Forelimb muscle (tissue), 1 donor: ENCODE results near the gene MED16. TPM values are rescaled to one million over a fixed set of nuclear protein-coding genes. Genes with fewer than 3 reads are reported as not detected.
"Not testable (repeated sequence)": the region's sequence is repeated elsewhere in the genome, so short reads cannot be mapped to it uniquely, and the experiment has no call there.

Experiments used
- DNase-seq: peaks from one replicate; pipeline ENCODE4 v3.0.0-alpha.2; 2013; ENCODE audit warnings: low read depth
- polyA plus RNA-seq: library from polyadenylated mRNA; unstranded; fragments of 120-200 nt; gene quantifications from one replicate; pipeline ENCODE4 v1.2.1, GENCODE V29; 2013; ENCODE audit not compliant: insufficient read length

MED16 gene
- polyA plus RNA-seq, 1 donor = 33.7 TPM

DNA sequence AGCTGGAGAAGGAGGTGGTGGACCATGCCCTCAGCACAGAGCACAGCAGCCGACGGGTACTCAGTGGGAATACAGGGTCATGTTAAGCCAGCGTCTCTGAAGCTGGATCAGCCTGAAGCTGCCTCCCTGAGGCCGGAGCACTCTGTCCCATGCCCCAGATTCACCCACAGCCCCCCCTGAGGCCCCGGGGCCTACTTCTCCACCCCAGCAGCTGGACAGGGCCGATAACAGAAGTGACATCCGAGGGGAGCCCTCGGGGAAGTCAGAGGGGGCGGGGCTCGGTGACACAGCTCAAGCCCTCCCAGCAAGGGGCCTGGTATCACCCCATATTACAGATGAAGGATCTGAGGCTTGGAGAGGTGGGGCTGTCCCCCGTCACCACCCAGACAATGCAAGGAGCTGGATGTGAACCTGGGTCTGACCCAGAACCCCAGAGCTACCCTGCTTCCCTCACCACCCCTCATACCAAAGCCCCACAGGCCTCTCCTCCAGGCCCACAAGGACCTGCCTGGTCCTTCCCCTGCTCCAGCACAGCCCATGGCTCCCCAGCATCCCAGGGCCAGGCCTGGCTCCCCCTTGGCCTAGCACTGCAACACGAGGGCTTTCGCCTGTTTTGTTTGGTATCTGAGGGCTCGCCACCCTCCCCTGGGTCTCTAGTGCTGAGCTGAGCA is 14.3 kb upstream of the MED16 start:
- no peak for DNase-seq

DNA sequence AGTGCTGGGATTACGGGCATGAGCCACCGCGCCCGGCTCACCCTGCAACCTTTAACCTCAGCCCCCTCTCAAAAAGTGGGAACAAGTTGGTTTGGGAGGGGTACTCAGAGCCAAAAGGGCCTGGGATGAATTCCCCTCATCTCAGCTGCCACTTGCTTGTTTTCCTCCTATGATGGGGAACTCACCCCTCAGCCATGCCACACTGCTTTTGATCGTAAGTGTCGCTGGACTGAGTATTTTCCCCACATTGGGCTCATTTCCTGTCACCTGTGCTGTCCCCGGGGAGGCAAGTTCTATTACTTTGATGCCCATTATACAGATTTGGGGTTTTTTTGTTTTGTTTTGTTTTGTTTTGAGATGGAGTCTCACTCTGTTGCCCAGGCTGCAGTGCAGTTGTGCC is 13.5 kb upstream of the MED16 start:
- DNase-seq = no peak

DNA sequence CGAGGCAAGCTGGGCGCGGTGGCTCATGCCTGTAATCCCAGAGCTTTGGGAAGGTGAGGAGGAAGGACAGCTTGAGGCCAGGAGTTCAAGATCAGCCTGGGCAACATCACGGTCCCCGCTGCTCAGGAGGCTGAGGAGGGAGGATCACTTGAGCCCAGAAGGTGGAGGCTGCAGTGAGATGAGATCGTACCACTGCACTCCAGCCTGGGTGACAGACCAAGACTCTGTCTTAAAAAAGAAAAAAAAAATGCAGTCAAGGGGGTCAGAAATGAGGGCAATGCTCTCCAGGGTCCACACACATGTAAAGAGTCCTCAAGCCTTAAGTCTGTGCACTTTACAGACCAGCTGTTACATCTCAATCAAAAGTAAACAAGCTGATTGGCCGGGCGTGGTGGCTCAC is 11.6 kb upstream of the MED16 start:
- no peak for DNase-seq

DNA sequence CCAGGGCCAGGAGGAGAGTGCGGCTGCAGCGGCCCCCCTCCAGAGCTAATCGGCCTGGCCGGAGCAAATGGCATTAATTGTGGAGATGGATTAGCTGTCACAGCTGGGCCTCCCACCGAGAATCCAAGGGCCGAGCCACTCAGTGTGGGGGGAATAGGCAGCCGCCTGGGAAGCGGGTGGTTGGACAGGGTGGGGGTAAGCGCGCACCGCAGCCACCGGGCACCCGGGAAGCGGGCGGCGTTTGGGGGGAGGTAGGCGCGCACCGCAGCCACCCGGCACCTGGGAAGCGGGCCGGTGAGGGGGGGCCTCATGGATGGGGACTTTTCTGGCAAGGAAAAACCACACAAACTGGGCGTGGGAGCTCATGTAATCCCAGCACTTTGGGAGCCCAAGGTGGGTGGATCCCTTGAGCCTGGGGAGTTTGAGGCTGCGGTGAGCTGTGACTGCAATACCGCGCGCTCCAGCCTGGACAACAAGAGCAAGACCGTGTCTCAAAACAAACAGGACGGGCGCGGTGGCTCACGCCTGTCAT is 10.3 kb upstream of the MED16 start:
- DNase-seq = no peak

DNA sequence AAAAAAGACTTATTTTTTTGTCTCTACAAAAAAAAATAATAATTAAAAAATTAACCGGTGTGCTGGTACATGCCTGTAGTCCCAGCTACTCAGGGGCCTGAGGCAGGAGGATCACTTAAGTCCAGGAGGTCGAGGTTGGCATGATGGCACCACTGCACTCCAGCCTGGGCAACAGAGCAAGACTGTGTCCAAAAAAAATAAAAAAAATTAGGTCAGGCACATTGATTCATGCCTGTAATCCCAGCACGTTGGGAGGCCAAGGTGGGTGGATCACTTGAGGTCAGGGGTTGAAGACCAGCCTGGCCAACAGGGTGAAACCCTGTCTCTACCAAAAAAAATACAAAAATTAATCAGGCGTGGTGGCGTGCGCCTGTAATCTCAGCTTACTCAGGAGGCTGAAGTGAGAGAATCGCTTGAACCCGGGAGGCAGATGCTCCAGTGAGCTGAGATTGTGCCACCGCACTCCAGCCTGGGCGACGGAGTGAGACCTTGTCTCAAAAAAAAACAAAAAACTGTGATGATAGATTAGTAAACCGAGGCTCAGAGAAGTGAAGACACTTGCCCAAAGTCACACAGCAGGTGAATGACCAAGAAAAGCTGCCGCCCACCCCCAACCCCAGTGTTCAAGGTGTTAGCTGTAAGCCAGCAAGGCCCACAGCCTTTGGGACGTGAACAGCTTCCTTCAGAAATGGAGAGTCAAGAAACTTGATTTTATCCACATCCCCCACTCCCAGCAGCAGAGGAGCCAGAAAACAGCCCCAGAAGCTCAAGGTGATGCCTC is 9.6 kb upstream of the MED16 start:
- no peak for DNase-seq

DNA sequence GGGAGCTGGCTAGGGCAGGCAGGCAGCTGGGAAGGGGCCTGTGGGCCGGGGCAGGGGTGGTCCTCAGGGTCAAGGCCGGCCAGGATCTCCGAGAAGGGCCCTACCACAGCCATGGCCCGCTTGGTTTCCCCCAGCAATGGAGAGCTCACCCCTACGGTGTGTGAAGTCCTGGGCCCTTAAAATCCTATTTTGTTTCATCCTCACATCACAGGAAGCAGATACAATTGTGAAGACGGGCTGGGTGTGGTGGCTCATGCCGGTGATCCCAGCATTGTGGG is 9.0 kb upstream of the MED16 start:
- no peak for DNase-seq

DNA sequence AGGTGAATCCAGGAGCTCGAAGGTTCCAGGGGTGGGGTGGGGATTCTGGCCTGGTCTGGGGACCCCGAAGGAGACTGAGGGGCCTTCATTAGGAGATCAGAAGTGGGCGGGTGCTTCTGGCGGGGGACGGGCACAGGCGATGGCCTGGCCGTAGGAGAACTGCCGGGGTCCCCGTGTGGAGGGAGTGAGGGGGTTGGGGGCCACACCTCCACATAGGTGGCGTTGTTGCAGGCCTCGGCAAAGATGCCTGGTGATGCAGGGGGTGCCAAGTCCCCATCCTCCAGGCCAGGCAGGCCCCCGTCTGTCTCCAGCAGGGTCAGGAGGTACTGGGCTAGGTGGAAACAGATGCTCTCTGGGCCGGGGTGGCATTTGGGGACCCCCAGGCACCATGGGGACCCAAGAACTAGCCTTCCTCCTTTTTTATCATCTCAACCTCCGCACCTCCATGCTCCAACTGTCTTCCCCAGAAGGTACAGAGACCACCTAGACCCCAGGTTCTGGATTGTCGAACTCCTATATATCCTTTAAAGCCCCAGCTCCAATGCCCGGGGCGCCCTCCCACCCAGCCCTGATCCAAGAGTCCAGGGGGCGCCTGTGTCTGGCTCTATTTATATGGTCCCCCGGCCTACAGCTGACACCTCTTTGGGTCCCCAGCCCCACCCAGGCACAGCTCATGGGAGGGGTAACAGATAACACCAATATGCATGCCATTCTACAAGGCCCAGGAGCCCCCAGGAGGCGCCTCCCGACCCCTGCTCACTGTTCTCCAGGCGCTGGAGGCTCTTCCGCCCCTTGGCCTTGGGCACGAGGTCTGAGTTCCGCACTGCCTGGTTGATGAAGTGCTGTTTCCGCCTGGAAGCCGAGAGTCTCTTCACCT is 8.5 kb upstream of the MED16 start:
- no peak for DNase-seq

DNA sequence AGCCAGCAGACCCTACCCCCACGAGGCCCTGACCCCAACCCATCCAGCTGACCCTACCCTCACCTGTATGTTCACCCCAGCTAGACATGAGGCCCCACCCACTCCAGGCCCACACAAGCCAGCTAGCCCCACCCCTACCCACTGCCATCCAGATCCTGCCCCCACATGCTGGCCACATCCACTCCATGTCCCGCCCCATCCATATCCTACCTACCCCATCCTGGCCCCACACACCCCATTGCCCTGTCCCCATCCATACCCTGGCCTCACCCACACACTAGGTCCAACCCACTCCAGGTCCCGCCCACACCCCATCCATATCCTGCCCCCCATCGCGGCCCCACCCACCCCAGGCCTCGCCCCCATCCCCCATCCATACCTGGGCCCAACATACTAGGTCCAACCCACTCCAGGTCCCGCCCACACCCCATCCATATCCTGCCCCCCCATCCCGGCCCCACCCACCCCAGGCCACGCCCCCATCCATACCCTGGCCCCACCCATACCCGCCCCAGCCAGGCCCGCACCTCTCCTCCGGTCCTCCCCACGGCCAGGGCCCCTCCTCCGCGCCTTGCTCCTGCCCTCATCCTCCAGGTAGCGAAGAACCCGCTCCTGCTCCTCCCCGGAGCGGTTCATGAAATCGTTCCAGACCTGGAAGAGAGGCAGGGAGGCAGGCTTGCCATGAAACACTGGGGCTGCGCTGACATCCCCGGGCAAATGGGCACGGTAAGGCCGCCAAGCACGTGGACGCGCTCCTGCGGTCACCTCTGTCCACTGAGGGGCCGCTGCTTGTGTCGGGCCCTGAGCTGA is 7.5 kb upstream of the MED16 start:
- no peak for DNase-seq

DNA sequence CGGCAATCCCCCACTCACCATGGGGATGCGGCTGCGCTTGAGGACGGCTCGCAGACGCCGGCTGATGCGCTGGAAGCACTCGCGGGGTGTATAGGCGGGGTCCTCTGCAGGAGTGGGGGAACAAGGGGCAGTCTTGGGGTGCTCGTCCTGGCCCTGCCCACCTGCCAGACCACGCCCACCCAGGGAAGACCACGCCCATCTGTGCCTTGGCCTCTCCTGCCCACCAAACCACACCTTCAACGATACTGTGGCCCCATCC is 7.0 kb upstream of the MED16 start:
- no peak for DNase-seq

DNA sequence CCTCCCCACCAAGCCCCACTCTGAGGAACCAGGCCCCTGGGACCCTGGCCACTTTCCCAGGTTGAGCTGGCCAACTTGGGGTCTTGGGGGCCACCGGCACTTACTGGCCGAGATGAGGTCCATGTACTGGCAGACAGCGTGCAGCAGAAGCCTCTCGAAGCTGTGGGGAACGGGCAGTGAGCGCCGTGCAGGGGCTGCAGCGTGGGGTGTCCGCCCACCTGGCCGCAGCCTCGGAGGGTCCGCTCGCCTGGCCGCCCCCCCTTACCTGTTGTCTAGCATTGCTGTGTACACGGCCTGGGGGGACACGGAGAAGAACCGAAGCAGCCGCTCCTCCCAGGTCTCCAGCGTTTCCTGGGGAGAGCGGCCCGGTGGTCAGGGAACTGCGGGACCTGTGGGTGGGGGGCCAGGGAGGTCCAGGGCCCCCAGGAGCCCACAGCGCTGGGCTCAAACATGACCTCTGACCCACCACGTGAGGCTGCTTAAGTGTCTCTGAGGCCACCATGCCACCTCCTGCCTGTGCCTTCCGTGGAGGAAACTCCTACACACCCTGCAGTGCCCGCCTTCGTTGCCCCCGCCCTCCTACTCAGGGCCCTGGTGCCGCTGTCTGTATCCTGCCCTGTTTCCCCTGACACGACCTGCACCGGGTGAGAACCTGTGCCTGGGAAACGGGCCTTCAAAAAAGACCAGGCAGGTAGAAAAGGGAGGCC is 6.5 kb upstream of the MED16 start:
- no peak for DNase-seq

DNA sequence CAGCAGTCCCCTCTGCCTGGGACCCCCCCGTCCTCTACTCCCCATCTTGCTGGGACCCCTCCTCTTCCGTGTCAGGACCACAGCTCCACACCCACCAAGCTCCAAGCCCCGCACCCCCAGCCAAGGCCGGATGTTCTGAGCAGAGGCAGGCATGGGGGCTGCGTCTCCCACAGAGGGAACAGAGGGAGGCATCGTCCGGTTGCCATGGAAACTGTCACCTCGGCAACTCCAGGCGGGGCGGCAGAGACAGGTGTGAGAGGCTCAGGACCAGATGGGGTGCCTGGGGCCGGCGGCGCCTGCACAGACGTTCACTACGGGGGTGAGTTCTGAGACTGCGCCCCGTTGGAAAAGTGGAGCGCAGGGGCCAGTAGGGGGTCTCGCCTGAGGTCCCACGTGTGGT is 5.7 kb upstream of the MED16 start:
- DNase-seq = no peak

DNA sequence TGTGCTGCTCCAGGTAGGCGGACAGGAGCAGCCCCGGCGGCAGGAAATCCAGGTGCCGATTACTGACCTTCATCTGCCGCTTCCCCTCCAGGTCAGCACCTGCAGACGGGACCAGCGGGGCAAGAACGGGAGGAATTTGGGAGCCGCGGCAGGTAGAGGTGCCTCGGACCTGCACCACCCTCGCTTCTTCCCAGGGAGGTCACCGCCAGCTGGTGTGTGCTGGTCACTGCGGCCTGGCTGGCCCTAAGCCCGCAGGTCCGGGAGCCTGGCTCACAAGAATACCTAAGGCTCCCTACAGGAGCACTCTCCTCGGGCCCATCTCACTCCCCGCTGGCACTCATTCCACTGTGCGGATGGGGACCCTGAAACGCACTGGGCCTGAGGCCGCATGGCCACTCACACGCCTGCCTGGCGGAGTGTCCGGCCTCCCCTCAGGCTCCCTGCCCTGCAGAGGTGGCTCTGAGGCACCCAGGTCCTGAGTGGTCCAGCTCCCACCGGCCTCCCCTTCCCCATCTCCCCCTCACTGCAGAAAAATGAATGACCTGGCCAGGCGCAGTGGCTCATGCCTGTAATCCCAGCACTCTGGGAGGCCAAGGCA is 4.6 kb upstream of the MED16 start:
- DNase-seq = no peak

DNA sequence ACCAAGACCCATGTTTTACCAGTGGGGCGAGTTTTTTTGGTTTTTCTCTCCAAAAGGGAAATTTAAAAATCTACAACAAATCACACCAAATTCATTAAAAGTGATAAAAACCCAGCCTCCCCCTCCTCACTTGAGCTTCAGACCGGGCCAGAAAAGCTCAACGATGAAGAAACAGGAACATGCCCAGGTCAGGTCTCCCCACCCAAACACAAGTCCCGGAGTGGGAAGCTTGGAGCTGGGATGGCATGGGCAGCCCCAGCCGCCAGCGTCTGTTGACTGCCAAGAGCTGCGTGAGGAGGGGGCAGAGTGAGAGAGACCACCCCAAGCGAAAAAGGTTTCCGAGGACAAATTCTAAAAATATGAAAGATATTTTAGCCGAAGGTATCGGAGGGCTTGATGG is 4.0 kb upstream of the MED16 start:
- no peak for DNase-seq

DNA sequence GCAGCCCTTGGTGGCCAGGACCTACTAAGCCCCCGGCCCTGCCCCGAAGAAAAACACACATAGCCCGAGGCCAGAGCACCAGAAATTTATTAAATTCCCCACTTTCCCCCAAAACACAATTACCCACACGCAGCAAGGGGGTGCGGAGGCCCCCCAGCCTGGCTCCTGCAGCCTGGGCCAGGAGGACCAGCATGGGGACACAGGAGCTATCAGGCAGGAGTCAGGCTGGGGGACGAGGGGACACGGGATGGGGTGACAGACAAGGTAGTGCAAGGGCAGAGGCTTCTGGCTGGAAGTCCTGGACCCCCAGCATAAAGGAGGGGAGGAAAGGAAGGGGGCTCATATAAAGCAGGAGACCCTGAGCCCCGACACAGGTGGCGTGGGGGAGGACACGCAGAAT is 3.4 kb upstream of the MED16 start:
- no peak for DNase-seq

DNA sequence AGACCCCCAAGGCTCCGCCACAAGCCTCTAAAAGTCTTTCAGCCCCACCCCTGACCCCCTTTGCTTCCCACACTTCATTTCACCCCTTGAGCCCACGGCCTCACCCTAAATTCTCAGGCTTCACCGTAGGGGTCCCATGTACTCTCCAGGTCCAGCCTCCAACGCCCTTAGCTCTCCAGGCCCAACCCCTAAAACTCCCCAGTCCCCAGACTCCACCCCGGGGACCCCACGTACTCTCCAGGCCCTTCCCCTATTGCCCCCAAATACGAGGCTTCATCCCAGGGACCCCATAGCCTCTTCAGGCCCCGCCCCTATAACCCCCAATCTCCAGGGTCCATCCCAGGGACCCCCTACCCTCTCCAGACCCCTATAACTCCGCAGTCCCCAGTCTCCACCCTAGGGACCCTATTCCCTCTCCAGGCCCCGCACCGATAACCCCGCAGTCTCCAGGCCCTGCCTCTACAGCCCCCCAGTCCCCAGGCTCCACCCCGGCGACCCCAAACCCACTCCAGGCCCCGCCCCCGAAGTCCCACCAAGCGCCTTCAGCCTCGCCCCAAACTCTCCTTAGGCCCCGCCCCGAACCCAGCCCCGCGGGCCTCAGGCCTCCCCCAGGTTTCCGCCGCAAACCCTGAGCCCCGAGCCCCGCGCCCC is 619 bp downstream of the MED16 start:
- DNase-seq = no peak

DNA sequence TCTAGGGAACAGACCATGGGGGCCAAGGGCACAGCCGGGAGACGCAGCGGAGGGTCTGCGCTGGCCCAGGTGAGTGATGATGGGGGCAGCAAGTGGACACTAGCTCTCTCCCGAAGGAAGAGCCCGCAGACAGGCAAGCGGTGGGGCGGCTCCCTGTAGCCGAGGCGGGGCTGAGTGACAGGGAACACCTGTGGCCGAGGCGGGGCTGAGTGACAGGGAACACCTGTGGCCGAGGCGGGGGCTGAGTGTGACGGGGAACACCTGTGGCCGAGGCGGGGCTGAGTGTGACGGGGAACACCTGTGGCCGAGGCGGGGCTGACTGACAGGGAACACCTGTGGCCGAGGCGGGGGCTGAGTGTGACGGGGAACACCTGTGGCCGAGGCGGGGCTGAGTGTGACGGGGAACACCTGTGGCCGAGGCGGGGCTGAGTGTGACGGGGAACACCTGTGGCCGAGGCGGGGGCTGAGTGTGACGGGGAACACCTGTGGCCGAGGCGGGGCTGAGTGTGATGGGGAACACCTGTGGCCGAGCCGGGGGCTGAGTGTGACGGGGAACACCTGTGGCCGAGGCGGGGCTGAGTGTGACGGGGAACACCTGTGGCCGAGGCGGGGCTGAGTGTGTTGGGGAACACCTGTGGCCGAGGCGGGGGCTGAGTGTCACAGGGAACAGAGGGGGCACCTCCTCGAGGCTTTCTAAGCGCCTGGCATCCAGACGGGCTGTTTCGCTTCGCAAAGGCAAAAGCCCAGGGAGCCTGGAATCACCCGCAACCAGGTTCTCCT is 1.4 kb downstream of the MED16 start:
- not testable (repeated sequence) for DNase-seq

DNA sequence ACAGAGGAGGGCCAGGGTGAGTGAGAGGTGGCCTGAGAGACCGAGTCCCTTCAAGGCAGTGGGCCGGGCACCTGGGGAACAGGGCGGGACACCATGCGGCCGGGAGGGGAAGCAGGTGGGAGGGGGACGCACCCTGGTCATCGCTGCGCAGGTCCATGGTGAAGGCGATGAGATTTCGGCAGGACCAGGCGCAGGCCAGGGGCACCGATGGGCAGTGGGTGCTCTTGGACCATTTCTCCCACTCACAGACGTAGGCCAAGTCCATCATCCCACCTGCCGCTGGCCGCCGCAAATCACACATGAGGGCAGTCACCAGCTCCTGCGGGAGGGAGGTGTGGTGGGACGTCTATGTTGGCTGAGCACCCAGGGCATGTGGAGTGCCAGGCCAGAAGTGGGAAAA is 2.2 kb downstream of the MED16 start:
- no peak for DNase-seq

DNA sequence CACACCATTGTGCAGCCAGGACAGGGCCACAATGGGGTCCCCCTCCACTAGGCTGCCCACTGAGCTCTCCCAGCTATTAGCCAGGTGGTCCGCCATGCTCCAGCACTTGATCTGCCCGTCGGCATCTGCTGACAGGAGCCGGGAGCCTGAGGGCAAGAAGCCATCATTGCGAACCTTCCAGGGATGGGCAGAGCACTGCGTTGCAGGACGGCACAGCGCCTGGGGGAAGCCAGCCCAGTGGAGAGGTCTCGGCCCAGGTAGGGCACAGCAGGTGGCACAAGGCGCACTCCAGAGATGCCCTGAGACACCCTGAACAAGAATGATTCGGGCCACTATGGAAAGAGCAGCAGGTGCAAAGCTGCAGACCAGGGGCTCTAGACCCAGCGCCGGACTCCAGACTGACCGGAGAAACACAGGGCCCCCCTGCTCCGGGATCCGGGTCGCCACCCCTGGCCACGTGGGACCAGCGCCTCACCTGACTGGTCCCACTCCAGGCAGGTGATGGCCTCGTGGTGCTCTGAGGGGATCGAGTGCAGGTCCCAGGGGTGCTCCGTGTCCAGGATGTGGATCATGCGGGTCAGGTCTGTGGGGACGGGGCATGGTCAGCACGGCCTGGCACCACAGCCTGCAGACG is 3.2 kb downstream of the MED16 start:
- DNase-seq = no peak
